Endothelial cell of umbilical vein (primary cell): ENCODE measurements around the gene GJE1.

Experiments used
- CTCF ChIP-seq, 2 donors: IDR thresholded peaks; 1 replicate in 1 of 2; 2 replicates in 1 of 2; pipeline ENCODE4 v1.5.1; 2011; ENCODE audit warnings: low read length in 2 of 2, mild to moderate bottlenecking in 2 of 2, moderate library complexity in 2 of 2, control low read depth in 1 of 2, inconsistent platforms in 1 of 2, low read depth in 1 of 2; ENCODE audit not compliant: insufficient read depth in 1 of 2; ENCODE audit errors: extremely low read depth in 1 of 2
- EZH2 ChIP-seq: IDR thresholded peaks from 2 replicates; pipeline ENCODE4 v1.6.1; 2012; ENCODE audit warnings: borderline replicate concordance, low read depth, mild to moderate bottlenecking, moderate library complexity, low read length, inconsistent platforms; ENCODE audit not compliant: severe bottlenecking
- MYC ChIP-seq: IDR thresholded peaks from one replicate; pipeline ENCODE4 v1.6.1; 2011; ENCODE audit warnings: mild to moderate bottlenecking, low read depth, low read length
- POLR2A ChIP-seq: IDR thresholded peaks from 2 replicates; pipeline ENCODE4 v1.6.1; 2012; ENCODE audit warnings: low read depth, mild to moderate bottlenecking, control low read depth, low read length
- POLR2AphosphoS5 ChIP-seq: IDR thresholded peaks from 2 replicates; pipeline ENCODE4 v1.6.1; 2012; ENCODE audit warnings: low read depth, mild to moderate bottlenecking, control low read depth, low read length, moderate library complexity; ENCODE audit not compliant: insufficient read depth

- TF ChIP-seq MYC, result no peak
- no peak for TF ChIP-seq POLR2AphosphoS5
- no peak for TF ChIP-seq EZH2
- no peak for TF ChIP-seq CTCF (IDR thresholded peaks at IDR 0.05; ENCODE audit: extremely low read depth in 1 of 2, insufficient read depth in 1 of 2, low read depth in 1 of 2, low read length in 2 of 2)
- no peak for TF ChIP-seq POLR2A
Observed at GRCh38 chr6:142088858-142089216, 43.9 kb upstream of the GJE1 start.
